KOPT-K1 (cell line): ENCODE measurements around the gene LTBR.
"Not testable (repeated sequence)": the region's sequence is repeated elsewhere in the genome, so short reads cannot be mapped to it uniquely, and the experiment has no call there.

ENCODE experiments used
- H3K27ac ChIP-seq: fragments of 200-600 bp; sonication (generic); 2 replicates; pipeline ENCODE4 v1.5.1; 2016; ENCODE audit warnings: antibody characterized with exemption, mild to moderate bottlenecking, low read depth, low read length; ENCODE audit not compliant: poor library complexity, severe bottlenecking
- H3K36me3 ChIP-seq: fragments of 200-600 bp; sonication (generic); 2 replicates; pipeline ENCODE4 v1.5.1; 2017; ENCODE audit warnings: antibody characterized with exemption, mild to moderate bottlenecking, low read length, moderate library complexity; ENCODE audit not compliant: insufficient read depth
- H3K9me3 ChIP-seq: fragments of 200-600 bp; sonication (generic); 2 replicates; pipeline ENCODE4 v1.5.1; 2017; ENCODE audit warnings: antibody characterized with exemption, low read length, mild to moderate bottlenecking; ENCODE audit not compliant: insufficient read depth, poor library complexity, severe bottlenecking

Gene LTBR

GRCh38 chr12:6407236-6407954, 23.4 kb downstream of the LTBR start:
- Histone ChIP-seq H3K36me3 (no peaks in the 10 kb centered on the region), H3K27ac (no peak overlapping the region)

GRCh38 chr12:6416596-6416995, 32.6 kb downstream of the LTBR start:
- no peaks in the 10 kb centered on the region for H3K9me3 ChIP-seq
- no peaks in the 10 kb centered on the region for H3K36me3 ChIP-seq
- no peak overlapping the region for H3K27ac ChIP-seq

More at GRCh38 chr12:6407236-6407954, 23.4 kb downstream of the LTBR start:
- H3K9me3 ChIP-seq = no peaks in the 10 kb centered on the region

DNA sequence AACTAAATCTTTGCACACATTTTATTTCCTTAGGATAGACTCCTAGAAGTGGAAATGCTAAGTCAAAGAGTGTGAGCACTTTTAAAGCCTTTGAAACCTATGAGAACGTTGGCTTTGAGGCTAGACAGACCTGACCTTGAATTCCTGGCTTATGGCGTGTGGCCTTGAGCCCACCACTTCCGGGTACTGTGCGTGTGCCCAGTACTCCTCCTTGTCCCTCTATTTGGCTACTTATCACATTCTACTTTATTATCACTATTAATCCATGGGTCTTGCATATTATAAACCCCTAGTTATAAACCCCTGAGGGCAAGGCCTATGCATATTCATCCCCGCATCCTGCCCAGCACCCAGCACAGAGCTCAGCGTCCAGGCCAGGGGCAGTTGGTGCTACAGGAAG, 34.8 kb downstream of the LTBR start:
- no peak overlapping the region for H3K27ac ChIP-seq

DNA sequence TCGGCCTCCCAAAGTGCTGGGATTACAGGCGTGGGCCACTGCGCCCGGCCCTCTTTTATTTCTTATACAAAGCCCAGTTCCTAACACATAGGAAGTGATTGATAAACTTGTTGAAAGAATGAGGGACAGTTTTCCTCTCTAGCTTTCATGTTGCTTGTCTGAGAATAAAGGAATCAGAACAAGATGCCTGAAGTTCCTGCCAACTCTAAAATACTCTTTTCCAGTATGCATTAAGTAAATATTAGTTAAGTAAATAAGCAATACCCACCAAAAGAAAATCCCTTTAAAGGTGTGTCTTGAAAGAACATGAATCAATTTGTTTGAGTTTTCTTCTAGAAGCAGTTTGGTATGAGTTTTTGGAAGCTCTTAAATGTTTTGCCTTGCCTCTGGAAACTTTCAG, 36.4 kb downstream of the LTBR start:
- Histone ChIP-seq H3K27ac (no peak overlapping the region), H3K36me3 (no peaks in the 10 kb centered on the region), H3K9me3 (no peaks in the 10 kb centered on the region)

More for the DNA sequence above, 34.8 kb downstream of the LTBR start:
- H3K9me3 ChIP-seq = no peaks in the 10 kb centered on the region
- H3K36me3 ChIP-seq = no peaks in the 10 kb centered on the region

DNA sequence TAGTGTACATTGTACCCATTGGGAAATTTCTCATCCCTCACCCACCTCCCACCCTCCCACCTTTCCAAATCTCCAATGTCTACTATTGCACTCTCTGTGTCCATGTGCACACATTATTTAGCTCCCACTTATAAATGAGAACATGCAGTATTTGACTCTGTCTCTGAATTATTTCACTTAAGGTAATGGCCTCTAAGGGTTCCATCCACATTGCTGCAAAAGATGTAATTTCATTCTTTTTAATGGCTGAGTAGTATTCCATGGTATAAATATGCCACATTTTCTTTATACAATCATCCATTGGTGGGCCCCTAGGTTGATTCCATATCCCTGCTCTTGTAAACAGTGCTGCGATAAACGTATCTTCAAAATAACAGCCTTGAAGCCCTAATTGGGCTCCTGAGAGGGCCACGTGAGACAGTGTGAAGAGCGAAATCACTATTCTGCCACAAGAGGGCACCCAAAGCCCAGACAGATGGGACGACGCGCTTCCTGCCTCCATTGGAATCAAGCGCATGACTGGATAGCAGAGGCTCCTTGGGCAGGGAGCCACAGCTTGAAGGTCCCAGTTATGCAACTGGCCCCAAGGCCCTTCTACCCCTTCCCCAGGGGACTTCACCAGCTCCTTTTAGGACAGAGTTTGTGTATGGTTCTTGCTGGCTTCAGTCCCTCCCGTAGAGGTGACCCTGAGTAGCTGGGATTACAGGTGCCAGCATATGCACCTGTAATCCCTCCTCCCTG, 39.5 kb downstream of the LTBR start:
- H3K27ac ChIP-seq = peak overlapping the region; percentile 53
- no peaks in the 10 kb centered on the region for H3K9me3 ChIP-seq
- no peaks in the 10 kb centered on the region for H3K36me3 ChIP-seq

DNA sequence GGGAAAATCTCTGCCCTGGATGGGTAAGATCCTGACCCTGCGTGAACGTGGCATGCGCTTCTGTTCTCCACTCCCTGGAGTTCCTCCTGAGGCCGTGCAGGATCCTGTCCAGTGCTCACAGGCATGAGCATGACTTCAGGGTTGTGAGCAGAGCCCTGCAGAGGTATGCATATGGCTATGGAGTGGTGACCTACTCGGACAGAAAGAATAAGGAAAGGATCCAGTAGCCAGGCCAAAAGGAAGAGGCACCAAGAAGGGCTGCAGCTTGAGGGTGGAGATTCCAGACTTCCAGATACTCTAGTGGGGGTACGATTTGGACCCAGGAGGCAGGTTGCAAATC, 40.0 kb downstream of the LTBR start:
- peak overlapping the region; percentile 53 for H3K27ac ChIP-seq
- no peaks in the 10 kb centered on the region for H3K9me3 ChIP-seq

DNA sequence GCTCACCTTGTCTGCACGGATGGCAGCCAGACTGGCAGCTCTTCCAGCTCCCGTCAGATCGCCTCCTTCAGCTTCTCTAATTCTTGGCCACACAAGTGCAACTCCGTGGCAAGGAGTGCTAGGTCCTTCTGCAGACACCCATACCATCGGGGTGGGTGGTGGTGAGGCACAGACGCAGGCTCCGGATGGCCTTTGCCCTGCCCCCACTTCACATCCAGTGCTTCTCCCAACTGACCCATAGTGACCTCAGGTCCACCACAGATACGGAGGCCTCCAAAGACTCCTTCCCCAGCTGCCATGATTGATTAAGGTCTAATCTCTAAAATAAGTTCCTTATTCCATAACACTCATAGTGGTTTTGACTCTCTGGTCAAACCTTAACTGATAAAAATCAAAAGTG, 40.9 kb downstream of the LTBR start:
- no peaks in the 10 kb centered on the region for H3K9me3 ChIP-seq
- no peak overlapping the region for H3K27ac ChIP-seq

More for the DNA sequence above, 40.0 kb downstream of the LTBR start:
- no peaks in the 10 kb centered on the region for H3K36me3 ChIP-seq

DNA sequence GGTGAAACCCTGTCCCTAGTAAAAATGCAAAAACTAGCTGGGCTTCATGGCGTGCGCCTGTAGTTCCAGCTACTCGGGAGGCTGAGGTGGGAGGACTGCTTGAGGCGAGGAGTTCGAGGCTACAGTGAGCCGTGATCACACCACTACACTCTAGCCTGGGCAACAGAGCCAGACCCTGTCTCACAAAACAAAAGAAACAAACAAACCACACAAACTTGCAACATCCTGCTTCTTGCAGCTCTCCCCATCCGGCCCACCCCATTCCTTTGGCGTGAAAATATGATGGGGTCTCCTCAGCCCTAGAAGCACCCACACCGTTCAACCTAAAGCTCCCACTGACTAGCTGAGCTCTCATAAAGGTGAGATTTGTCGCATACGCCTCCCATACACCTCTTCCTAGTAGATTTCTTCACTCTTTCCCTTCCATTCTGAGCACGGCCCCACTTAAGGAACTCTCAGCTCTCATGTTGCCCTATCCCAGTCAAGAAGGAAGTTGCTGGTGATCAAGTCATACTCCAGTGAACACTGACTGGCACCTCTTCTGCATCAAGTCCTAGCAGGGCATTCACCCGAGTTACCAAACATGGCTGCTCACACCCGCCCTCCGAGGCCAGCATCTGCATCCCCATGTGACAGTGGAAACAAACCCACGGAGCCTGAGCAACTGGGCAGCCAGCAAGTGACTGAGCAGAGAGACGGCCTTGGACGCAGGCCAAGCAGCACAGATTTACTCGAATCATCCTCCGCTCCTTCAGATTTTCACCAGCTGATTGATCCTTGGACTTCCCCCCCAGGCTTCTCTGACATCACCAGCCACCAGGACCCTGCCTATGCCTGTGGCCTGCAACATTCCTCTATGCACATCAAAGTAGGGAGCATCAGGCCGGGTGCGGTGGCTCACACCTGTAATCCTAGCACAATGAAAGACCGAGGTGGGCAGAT, 41.9 kb downstream of the LTBR start:
- Histone ChIP-seq H3K36me3 (no peaks in the 10 kb centered on the region), H3K9me3 (no peaks in the 10 kb centered on the region), H3K27ac (peak overlapping the region; percentile 77)

More for the DNA sequence above, 40.9 kb downstream of the LTBR start:
- H3K36me3 ChIP-seq = no peaks in the 10 kb centered on the region

- Histone ChIP-seq H3K27ac (peak overlapping the region; percentile 77), H3K36me3 (no peaks in the 10 kb centered on the region), H3K9me3 (no peaks in the 10 kb centered on the region)
These were observed 43.1 kb downstream of the LTBR start for GRCh38 chr12:6426882-6427671.

DNA sequence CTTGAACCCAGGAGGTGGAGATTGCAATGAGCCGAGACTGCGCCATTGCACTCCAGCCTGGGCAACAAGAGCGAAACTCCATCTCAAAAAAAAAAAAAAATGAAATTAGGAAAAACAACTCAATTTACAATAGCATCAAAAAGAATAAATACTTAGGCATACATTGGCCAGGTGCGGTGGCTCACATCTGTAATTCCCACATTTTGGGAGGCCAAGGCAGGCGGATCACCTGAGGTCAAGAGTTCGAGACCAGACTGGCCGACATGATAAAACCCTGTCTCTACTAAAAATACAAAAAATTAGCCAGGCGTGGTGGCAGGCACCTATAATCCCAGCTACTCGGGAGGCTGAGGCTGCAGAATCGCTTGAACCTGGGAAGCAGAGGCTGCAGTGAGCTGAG, 43.8 kb downstream of the LTBR start:
- H3K36me3 ChIP-seq, H3K9me3 ChIP-seq: not testable (repeated sequence)
- peak overlapping the region; percentile 77 for H3K27ac ChIP-seq

DNA sequence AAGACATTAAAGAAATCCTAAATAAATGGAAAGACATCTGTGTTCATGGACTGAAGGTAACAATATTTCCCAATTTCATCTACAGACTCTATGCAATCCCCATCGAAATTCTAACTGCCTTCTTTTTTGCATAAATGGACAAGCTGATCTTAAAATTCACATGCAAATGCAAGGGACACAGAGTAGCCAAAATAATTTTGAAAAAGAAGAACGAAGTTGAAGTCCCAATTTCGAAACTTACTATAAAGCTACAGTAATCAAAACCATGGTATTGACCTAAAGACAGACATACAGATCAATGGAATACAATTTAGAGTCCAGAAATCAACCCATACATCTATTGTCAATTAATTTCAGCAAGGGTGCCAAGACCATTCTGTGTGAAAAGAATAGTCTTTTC, 44.4 kb downstream of the LTBR start:
- no peaks in the 10 kb centered on the region for H3K36me3 ChIP-seq
- no peaks in the 10 kb centered on the region for H3K9me3 ChIP-seq
- peak overlapping the region; percentile 77 for H3K27ac ChIP-seq

- Histone ChIP-seq H3K27ac (peak overlapping the region; percentile 18), H3K9me3 (no peaks in the 10 kb centered on the region), H3K36me3 (no peaks in the 10 kb centered on the region)
These were observed 46.4 kb downstream of the LTBR start for GRCh38 chr12:6430124-6430989.

DNA sequence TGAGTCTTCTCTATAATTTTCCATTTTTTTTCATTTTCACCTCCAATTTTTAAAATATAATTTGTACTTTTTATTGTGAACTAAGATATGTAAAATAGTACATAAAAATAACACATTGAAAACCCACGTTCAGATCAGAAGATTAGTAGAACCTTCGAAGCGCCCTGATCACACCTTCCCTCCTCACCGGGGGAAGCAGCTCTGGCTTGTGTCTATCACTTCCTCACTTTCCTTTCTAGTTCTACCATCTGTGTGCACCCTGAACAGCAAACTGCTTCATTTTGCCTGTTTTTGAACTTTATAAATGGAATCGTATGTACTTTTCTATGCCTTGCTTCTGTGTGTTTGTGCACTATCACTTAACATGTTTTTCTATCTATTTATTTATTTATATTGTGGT, 49.0 kb downstream of the LTBR start:
- H3K27ac ChIP-seq = no peak overlapping the region
- H3K36me3 ChIP-seq = no peaks in the 10 kb centered on the region
- no peaks in the 10 kb centered on the region for H3K9me3 ChIP-seq
